Activated CD8-positive, alpha-beta memory T cell treated with anti-CD3 and anti-CD28 coated beads for 48 hours (primary cell): ENCODE data around the gene LRRC2.
A peak's percentile ranks its signal among the peaks of the same experiment; 100 is the strongest.
"Not testable (repeated sequence)": the region's sequence is repeated elsewhere in the genome, so short reads cannot be mapped to it uniquely, and the experiment has no call there.

Experiments
- DNase-seq, 3 experiments: peaks; one replicate each; pipeline ENCODE4 v3.0.0-alpha.2; 2020; ENCODE audit warnings: low read depth in 2 of 3, low spot score in 2 of 3

Gene LRRC2

GRCh38 chr3:46500656-46501635, 65.2 kb downstream of the LRRC2 start:
- DNase-seq = no peak

GRCh38 chr3:46498916-46499519, 67.1 kb downstream of the LRRC2 start:
- DNase-seq = no peak

GRCh38 chr3:46497556-46498265, 68.4 kb downstream of the LRRC2 start, which contains the start of gene RTP3:
TSS of gene RTP3 (plus strand) at chr3:46497976. CDS start at chr3:46498063, 87 bp downstream.
- no peak for DNase-seq

GRCh38 chr3:46496746-46497555, 69.2 kb downstream of the LRRC2 start:
- no peak for DNase-seq

- DNase-seq = no peak
These were observed 70.1 kb downstream of the LRRC2 start for GRCh38 chr3:46495901-46496456.

- not testable (repeated sequence) for DNase-seq
These were observed 71.6 kb downstream of the LRRC2 start for GRCh38 chr3:46494491-46494890.

GRCh38 chr3:46492890-46493547, 73.1 kb downstream of the LRRC2 start:
- DNase-seq = no peak

- no peak for DNase-seq
These were observed 74.7 kb downstream of the LRRC2 start for GRCh38 chr3:46491089-46492070.

GRCh38 chr3:46490338-46491084, 75.6 kb downstream of the LRRC2 start:
- DNase-seq = no peak

GRCh38 chr3:46489875-46490274, 76.2 kb downstream of the LRRC2 start:
- no peak for DNase-seq

- DNase-seq = no peak
These were observed 76.7 kb downstream of the LRRC2 start for GRCh38 chr3:46489381-46489780.

- peak; percentile 70 to 84 (median 84) for DNase-seq
These were observed 77.3 kb downstream of the LRRC2 start for GRCh38 chr3:46488735-46489361.

GRCh38 chr3:46485779-46486175, 80.3 kb downstream of the LRRC2 start:
- no peak for DNase-seq

- no peak for DNase-seq
These were observed 81.0 kb downstream of the LRRC2 start for GRCh38 chr3:46484911-46485778.

- no peak for DNase-seq
These were observed 81.7 kb downstream of the LRRC2 start for GRCh38 chr3:46484388-46484787.

GRCh38 chr3:46483825-46484224, 82.3 kb downstream of the LRRC2 start:
- DNase-seq = no peak
